Endometrium (tissue), 2 donors: ENCODE data around the gene CTXN3.

Source experiments
- FAIRE-seq: peaks from 2 replicates; lab custom pipeline; 2012; peaks lifted over from hg19 to GRCh38; lab: Jason Lieb, UNC
- donor health status: control.
- donor health status: control.

CTXN3 gene

DNA sequence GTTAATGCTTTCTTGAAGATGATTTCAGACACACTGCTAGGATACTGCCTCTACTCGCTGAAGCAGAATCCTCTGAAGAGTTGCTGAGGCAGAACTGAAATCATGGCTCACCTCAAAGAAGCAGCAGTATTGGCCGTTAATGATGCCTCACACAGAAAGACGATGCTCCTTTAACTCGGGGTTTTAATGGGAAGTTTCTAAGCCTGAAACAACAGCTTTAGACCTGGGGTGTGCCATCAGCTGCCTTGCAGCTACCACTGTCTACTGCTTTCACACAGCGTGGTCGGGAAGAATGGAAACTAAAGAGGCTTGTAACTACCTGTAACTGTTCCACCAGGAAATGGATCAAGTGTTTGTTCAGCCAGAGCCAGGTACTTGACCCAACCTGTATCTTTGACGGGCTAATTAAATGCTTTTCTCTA lies at the start of gene CTXN3:
TSS of gene CTXN3 (plus strand) at position 65 of the 422 bp plus-strand sequence. CDS start 8,440 bp downstream, outside the sequence.
- no peak for FAIRE-seq

DNA sequence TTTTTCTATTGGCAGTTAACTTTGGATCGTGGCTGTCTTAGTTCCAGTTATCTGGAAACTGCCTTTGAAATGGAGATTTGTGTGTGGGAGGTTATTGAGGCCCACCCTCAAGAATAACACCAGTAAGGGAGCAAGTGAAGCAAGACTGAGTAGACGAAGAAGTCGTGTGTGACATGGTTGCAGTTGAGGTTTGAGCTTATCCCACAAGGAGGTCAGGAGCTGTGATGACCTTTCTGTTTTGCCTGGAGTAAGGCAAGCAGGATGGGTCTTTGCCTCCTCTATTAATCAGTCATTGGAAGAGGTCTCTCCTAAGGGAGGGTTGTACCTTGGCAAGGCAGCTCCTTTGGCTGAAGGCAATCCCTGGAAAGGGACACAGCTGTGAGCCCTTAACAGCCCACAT lies 49.6 kb upstream of the CTXN3 start:
- FAIRE-seq, result no peak

DNA sequence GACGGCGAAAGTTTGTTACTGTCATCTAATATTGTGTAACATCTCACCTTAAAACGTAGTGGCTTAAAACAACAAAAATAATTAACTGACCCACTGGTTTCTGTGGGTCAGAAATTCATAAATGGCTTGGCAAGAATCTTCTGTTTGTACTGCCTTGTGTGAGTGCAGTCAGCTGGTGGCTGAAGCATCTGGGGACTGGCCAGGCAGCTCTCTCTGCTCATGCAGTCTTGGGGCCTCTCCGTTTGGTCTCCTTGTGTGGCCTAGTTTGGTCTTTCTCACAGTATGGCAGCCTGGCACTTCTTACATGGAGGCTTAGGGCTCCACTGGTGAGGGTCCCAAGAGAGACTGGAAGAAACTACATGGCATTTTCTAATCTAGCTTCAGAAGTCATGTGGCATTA lies 49.0 kb upstream of the CTXN3 start:
- no peak for FAIRE-seq

DNA sequence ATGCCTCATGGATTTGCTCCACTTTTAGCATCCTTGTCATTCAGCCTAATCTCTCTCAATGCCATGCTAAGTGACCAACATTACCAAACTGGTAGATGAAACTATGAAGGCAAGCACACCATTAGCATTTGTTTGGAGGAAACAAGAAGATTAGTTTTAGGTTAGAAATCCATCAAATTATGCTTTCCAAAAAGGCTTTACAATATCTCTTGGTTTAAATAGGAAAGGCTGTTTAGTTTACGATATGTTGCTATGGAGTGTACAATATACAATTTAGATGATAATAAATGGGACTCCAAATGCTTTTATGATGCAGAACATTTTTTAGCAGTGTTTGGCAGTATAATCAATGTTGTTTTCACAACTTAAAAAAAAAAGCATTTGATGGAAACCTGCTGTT lies 47.8 kb upstream of the CTXN3 start:
- FAIRE-seq, result no peak

DNA sequence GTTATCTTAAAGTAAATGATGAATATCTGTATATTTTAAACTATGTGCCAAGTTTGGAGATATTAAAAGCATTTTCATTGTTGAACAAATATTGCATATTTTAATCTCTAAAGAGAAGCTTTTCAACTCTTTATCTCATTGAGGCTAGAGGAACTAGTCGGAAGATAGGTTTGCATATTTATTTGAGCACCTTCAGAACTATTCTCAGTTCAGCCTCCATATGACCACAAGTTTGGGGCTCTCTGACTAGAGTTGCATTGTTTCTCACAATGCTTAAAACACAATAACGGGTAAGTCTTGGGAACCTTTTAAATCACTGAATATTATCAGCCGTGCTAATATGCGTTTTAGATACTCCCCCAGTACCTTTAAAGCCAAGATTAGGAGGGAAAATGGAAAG lies 47.3 kb upstream of the CTXN3 start:
- FAIRE-seq, result no peak

DNA sequence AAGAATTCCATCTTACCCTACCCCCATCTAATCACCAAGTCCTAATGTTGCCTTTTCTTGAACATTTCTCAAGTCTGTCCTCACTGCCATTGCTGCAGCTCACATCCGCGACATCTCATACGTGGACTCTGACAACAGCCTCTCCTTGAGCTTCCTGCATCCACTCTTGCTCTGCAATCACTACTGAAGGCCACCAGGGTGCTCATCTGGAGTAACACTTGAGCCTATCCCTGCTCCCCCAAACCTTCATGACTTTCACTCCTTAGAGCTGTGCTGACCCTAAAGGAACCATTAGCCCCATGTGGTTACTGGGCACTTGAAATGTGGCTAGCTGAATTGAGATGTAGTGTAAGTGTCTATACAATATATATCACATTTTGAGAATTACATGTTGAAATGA lies 46.4 kb upstream of the CTXN3 start:
- no peak for FAIRE-seq

DNA sequence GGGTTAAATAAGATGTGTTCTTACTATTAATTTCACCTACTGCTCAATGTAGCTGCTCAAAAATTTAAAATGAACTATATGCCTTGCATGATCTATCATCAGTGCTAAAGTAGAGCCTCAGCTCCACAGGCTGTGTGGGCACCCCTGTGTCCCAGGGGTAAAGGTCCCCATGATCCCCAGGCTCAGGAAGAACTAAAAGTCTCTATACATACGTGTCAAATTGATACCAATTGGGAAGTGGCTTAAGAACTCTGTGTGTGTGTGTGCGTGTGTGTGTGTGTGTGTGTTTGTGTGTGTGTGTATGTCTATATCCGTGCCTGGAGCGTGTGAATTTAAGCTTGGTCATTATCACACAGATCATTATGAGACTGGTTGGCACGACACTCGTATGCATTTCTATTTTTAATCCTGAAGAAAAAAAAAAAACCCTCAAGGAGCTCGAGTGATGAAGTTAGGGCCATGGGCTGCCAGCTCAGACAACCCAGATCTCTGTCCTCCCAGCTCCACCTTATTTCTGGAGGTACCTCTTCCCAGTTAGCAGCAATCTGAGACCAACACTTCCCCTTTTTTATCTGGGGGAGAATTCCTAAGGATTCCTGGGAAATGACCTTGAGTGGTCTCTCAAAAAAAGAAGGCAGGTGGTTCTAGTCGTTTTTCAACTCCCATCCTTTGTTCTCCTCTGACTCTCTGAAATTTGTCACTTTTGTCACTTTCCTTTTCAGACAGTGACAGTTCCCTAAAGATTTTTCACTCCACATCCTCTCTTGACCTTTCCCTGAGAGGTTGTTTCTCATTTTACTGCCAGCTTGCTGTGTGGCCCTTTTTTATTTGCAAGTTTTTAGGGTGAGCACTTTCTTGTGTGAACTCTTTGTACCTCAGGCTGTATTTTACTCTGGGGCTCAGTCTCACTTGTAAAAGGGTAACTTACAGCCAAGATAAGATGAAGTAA lies 45.7 kb upstream of the CTXN3 start:
- FAIRE-seq, result no peak

DNA sequence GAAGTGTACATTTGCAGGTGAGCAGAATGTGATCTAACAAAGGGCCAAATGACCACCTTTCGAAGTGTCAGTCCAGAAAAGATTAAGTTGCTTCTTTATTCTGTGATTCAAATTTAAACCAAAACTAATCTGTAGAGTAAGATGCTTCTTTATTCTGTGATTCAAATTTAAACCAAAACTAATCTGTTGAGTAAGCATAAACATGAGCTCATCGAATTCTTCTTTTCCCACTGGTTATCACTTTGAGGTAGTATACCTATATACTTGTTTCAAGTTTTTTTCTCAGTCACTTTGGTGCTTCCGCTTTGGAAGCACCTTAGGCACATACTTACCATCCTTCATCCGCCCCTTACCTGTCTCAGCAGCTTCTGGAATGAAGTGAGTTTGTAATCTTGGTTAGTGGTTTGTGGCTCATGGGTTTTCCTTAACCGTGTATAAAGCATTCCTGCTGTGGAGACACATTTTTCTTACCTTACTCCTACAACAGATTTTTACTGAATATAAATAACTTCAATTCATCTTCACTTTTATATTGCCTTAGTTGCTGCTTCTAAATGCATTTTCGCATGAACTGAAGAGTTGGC lies 40.7 kb upstream of the CTXN3 start:
- FAIRE-seq, result no peak

DNA sequence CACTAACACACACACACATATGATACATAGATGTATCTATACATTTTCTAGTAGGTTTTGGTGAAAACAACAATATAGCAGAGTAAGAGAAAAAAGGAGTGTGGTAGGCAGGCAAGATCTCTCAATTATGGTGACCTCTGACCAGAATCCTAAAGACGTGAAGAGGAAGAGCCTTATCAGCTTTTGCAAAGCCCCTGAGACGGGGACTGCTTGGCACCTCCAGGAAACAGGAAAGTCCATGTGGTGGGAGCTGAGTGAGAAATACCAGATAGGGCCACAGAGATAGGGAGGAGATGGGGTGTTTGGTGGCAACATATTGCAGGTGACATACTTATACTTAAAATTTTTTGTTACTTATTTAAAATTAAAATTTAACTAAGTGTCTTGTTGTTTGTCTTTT lies 39.9 kb upstream of the CTXN3 start:
- no peak for FAIRE-seq

DNA sequence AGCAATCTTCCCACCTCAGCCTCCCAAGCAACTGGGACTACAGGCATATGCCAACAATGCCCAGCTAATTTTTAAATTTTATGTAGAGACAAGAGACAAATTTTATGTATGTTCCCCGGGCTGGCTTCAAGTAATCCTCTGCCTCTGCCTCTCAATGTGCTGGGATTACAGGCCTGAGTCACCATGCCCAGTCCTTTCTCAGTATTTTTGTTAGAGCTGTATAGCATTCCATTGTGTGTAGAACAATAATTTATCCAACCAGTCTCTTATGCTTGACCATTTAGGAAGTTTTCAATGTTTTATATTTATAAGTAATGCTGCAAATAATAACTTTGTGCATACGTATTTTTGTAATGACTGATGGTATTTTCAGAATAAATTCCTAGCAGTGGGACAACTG lies 38.9 kb upstream of the CTXN3 start:
- no peak for FAIRE-seq

DNA sequence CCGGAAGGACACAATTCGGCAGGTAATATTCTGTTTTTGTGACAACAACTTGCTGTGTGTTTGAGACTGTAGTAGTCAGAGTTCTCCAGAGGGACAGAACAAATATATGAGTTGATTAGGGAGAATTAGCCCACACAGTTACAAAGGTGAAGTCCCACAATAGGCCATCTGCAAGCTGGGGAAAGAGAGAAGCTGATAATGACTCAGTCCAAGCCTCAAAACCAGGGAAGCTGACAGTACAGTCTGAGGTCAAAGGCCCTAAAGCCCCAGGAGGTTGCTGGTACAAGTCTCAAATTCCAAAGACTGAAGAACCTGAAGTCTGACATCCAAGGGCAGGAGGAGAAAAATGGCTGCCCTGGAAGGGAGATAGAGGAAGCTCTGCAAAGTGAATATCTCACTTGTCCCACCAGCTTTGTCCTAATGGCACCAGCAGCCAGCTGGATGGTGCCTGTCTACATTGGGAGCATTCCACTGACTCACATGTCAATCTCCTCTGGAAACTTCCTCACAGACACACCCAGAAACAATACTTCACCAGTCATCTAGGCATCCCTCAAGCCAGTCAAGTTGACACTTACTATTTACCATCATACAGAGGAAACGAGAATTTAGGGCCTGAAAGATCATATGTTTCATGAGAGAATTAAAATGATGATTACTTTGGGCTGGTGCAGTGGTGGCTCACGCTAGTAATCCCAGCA lies 36.3 kb upstream of the CTXN3 start:
- no peak for FAIRE-seq

DNA sequence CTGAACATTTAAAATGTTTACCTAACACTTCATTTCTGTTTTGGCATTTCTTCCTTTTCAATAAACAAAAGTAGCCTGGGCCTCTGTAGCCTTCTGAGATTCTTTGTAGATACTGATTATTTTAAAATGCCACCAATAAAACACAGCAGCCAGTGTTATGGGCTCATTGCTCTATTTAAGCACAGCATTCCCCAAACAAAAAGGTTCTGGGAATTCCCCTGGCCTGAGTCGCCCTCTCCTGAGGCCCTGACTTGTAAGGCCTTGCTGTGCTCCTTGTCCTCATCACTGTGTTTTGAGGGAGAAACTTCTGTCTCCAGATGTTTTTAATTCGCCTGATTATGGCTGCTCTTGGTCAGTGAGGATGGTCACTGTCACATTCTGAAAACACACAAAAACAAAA lies 33.0 kb upstream of the CTXN3 start:
- peak; percentile 96 for FAIRE-seq

DNA sequence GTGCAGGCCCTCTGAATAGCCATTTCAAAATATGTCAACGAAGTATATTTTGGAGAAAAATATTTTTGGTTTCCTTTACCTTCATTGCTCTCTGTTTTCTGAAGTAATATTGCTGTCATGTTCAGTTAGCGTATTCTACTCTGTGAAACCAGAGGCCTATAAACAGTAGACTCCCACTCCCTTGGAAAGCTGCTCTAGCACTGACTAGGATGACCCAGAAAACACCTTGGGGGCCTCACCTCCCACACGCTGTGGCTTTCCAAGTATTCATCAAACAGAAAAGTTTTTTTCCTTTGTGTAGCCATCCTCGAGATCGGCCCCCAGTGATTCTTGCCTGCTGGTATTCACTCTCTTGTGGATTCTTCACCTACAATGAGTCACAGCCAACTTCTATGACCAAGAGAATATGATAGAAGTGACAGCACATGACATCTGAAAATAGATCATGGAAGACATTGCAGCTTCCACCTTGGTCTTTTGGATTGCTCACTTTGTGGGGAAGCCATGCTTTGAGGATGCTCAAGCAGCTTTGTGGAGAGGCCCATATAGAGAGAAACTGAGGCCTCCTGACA lies 28.9 kb upstream of the CTXN3 start:
- no peak for FAIRE-seq

DNA sequence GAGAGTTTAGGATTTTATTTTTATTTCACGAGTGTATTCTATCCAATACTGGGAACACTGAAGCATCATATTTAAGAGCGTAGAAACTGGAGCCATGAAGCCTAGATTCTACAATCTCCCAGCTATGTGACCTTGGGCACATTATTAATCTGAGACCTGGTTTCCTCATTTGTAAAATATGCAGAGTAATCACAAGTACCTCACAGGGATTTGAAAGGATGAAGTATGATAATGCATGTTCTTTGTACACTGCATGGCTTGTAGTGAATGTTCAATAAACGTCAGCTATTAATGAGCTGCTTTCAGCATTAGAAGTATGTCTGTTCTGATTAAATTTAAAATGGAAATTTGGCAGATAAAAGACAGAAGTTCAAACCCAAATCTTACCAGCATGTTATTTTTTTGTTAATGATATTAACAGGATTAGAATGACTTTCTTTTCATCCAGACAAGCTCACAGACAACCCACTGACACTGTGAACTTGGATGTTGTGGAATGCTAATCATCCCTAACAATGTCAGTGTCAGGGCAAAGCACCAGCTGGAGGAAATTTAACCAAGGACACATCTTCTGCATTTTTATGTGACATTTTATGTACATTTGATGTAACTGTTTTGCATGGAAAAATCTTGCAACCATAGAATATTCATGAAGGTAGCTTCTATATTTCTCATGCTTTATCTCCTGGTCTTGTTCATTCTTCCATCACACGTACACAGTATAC lies 27.1 kb upstream of the CTXN3 start:
- FAIRE-seq, result no peak

DNA sequence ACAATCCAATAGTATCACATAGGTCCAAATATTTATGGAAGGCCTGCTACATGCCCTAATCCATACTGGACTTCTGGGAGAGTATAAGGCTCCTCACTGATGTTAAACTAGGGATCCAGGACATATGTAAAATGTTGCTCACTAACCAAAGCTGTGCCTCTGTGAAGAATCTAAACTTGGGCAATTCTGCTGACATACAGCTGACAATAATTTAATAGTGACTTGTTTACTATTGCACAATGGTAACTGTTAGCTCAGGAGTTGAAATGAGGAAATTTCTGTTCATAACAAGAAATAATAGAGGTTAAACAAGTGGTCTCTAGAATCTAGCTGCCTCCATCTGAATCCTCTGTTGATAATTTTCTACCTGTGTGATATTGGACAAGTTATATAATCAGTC lies 14.9 kb upstream of the CTXN3 start:
- FAIRE-seq, result no peak

DNA sequence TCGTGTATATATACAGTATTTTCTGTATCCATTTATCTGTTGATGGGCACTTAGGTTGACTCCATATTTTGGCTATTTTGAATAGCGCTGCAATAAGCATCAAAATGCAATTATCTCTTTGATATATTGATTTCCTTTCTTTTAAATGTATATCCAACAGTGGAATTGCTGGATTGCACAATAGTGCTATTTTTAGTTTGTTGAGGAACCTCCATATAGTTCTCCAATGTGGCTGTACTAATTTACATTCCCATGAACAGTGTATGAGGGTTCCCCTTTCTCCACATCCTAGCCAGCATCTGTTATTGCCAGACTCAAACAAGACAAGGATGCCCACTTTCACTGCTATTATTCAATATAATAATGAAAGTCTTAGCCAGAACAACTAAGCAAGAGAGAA lies 9.1 kb upstream of the CTXN3 start:
- FAIRE-seq, result no peak

DNA sequence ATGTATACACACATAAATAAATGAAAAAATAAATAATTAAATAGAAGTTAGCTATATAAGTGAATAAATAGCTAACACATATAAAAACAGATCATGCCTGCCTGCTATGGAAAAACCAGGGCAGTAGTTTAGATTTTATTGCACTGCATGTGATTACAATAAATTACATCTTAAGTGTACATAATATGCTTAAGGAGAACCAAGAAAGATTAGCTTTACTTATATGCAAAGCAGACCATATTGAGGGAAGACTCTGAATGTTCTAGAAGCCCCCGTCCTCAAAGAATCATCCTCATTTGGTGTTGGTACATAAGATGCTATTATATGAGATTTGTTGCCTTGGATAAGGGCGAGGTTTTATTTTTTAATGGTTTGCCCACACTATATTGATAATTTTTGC lies 5.9 kb upstream of the CTXN3 start:
- FAIRE-seq, result no peak

DNA sequence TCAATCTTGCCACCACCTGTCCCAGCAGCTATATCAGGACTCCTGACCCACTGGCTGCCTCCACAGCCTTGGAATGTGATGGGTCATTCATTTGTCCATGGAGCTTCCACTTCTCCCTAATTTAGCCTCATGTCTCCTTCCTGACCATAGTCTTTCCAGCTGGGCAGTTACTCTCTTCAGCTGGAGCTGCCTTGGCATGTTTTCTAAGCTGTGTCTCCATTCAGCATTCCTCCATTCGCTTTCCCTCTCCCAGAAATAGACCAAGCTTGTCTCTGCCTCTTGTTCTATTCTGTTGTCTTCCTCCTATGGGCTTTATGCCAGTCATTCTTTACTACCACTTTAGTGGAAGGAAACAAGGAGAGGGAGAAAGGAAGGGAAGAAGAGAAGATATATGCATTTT lies 5.3 kb upstream of the CTXN3 start:
- FAIRE-seq, result no peak

DNA sequence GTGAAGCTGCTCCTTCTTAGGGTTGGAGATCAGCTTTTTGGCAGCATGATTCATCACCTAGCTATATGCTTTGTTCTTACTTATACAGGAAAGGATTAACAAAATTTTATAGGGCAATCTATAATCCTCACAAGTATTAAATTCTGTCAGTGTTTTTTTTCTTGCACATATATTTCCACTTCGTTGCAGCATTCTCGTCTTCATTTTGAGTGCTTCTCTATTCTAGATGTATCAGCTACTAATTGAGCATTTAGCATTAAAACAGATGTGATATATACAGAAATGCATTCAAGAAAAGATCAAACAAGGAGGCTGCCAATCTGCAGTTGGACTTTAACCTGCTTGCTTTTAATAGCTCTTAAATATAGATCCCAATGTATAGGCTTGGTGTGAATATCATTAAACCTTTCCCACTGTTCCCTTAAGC lies 3.6 kb upstream of the CTXN3 start:
- no peak for FAIRE-seq

DNA sequence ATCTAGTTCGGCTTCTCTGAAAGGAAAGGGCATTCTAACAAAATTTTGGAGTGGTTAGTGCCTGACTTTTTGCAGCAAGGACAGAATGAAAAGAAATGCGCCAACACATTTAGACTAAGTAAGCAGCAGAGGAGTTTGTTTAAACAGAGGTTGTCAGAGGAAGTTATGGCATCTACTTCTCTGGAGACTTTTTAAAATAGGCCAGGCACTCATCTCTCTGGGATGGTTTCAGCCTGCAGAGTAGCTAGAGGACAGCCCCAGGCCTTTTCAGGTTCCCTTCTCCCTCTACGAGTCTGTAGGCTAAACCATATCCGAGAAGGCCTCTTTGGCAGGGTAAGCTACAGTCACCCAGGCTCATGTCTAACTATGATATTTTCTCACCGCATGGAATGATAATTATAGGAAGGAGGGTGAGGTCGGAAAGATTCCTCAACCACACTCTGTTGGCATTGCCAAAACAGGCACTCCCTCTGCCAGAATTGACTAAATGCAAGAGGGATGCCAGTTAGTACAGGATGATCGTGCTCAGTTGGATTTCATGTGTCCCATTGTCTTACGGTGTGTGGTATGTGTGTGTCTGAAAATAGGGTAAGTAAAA lies 1.4 kb upstream of the CTXN3 start:
- no peak for FAIRE-seq

DNA sequence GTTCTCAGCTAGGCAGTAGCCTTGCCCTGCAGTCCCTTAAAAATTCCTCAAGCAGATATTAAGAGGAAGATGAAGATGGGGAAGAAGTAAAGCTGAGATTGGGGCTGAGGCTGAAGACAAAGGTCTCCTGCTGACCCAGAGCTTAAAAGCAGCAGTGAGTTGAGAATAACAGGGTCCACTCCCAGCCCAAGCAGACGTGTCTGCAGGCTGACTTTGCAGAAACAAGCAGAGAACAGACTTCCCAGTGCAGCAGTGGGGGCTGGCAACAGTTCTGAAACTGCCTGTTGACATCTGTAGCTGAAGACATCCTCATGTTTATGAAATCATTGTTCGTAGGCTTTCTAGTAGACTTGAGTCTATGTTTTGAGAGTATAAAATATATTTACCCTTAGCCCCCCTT lies 1.1 kb downstream of the CTXN3 start:
- FAIRE-seq, result no peak

DNA sequence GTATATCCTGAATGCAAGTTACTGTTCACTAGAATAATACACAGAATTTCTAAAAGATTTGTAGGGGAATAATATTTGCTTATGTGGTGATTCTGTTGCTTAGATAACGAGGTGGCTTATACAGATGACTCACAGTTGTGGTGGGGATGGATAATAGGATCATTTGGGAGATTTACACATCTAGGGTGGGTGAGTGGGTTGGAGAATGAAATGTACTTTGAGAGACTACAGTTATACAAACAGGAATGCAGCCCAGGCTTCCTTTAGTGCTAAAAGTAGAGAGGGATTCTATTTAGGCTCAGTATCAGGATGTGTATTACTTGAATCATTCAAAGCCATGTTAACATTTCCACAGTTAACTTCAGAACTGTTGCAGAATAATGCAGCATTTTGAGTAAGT lies 1.8 kb downstream of the CTXN3 start:
- FAIRE-seq, result no peak
